IMR-90 (cell line): Measurements from ENCODE around the gene DHRS7C. TPM values are rescaled to one million over a fixed set of nuclear protein-coding genes. Genes with fewer than 3 reads are reported as not detected.

Source experiments
- ATAC-seq: fragments of 200-7000 bp; cut with Tn5 transposase; 2 replicates; pipeline ENCODE4 v1.9.1; 2020; ENCODE audit warnings: low read depth, mild to moderate bottlenecking, moderate library complexity
- BruUV-seq: library from RNA; stranded (reverse); fragments of 400-500 nt; replicated peaks from 2 replicates; lab custom pipeline; 2021; lab: Mats Ljungman, UMichigan
- CTCF ChIA-PET: fragments of 300-600 bp; formaldehyde crosslinking; extraction: SDS; loops from one replicate; lab custom pipeline; 2021; ENCODE audit warnings: antibody characterized with exemption; lab: Yijun Ruan, JAX
- POLR2A ChIA-PET: fragments of 300-600 bp; sonication (Branson Sonifier 250); formaldehyde crosslinking; loops from one replicate; lab custom pipeline; 2022; ENCODE audit warnings: antibody characterized with exemption; ENCODE audit not compliant: unreplicated experiment; lab: Charles Lee
- DNase-seq: peaks from one replicate; pipeline ENCODE4 v3.0.0; 2013
- H2AFZ ChIP-seq: replicated peaks from 2 replicates; pipeline ENCODE3; 2013; ENCODE audit warnings: low read length, mild to moderate bottlenecking; ENCODE audit not compliant: poor library complexity
- H2AK5ac ChIP-seq: 2 replicates; pipeline ENCODE4 v1.6.1; 2013; ENCODE audit warnings: low read depth, low read length, inconsistent platforms
- H2AK9ac ChIP-seq: replicated peaks from 2 replicates; pipeline ENCODE3; 2013; ENCODE audit warnings: mild to moderate bottlenecking, low read depth, low read length, moderate library complexity; ENCODE audit not compliant: poor library complexity
- H2BK120ac ChIP-seq: 2 replicates; pipeline ENCODE4 v1.6.1; 2013; ENCODE audit warnings: low read depth, low read length, inconsistent platforms
- H2BK15ac ChIP-seq: 3 replicates; pipeline ENCODE4 v1.6.1; 2013; ENCODE audit warnings: low read depth, low read length, inconsistent platforms
- H2BK20ac ChIP-seq: 2 replicates; pipeline ENCODE4 v1.6.1; 2013; ENCODE audit warnings: low read depth, mild to moderate bottlenecking, inconsistent platforms, low read length, moderate library complexity
- H2BK5ac ChIP-seq: 2 replicates; pipeline ENCODE4 v1.6.1; 2013; ENCODE audit warnings: mild to moderate bottlenecking, low read depth, low read length, inconsistent platforms; ENCODE audit not compliant: poor library complexity, severe bottlenecking
- H3K14ac ChIP-seq: replicated peaks from 2 replicates; pipeline ENCODE4 v1.6.1; 2013; ENCODE audit warnings: low read depth, low read length, inconsistent platforms
- H3K18ac ChIP-seq: 2 replicates; pipeline ENCODE4 v1.6.1; 2013; ENCODE audit warnings: low read depth, low read length, control low read depth
- H3K23ac ChIP-seq: 2 replicates; pipeline ENCODE4 v1.6.1; 2013; ENCODE audit warnings: low read depth, low read length, inconsistent platforms
- H3K27ac ChIP-seq: 2 replicates; pipeline ENCODE4 v1.5.1; 2013; ENCODE audit warnings: mild to moderate bottlenecking, control low read depth, low read length; ENCODE audit not compliant: insufficient read depth
- H3K27me3 ChIP-seq: 2 replicates; pipeline ENCODE4 v1.6.1; 2013; ENCODE audit warnings: low read length; ENCODE audit not compliant: control insufficient read depth, insufficient read depth
- H3K36me3 ChIP-seq: 2 replicates; pipeline ENCODE4 v1.6.1; 2013; ENCODE audit warnings: low read length, mixed read lengths; ENCODE audit not compliant: control insufficient read depth, insufficient read depth
- H3K4ac ChIP-seq: 2 replicates; pipeline ENCODE4 v1.6.1; 2013; ENCODE audit warnings: low read depth, low read length, inconsistent platforms
- H3K4me1 ChIP-seq: 2 replicates; pipeline ENCODE4 v1.6.1; 2013; ENCODE audit warnings: low read length, mixed read lengths; ENCODE audit not compliant: control insufficient read depth, insufficient read depth
- H3K4me2 ChIP-seq: 2 replicates; pipeline ENCODE4 v1.6.1; 2013; ENCODE audit warnings: low read depth, mild to moderate bottlenecking, control low read depth, low read length, moderate library complexity
- H3K4me3 ChIP-seq: 2 replicates; pipeline ENCODE4 v1.5.1; 2013; ENCODE audit warnings: low read depth, mild to moderate bottlenecking, control low read depth, low read length, moderate library complexity; ENCODE audit not compliant: insufficient read depth
- H3K56ac ChIP-seq: 2 replicates; pipeline ENCODE4 v1.6.1; 2013; ENCODE audit warnings: low read length, inconsistent platforms; ENCODE audit not compliant: insufficient read depth; ENCODE audit errors: extremely low read depth
- H3K79me1 ChIP-seq, 2 experiments: 2 replicates each; pipeline ENCODE4 v1.6.1; 2013; ENCODE audit warnings: low read length in 2 of 2, inconsistent platforms in 1 of 2, low read depth in 1 of 2
- H3K9ac ChIP-seq: 2 replicates; pipeline ENCODE4 v1.6.1; 2013; ENCODE audit warnings: low read depth, low read length, control low read depth
- H3K9me1 ChIP-seq: 2 replicates; pipeline ENCODE4 v1.6.1; 2013; ENCODE audit warnings: low read length, inconsistent platforms; ENCODE audit not compliant: insufficient read depth
- H3K9me3 ChIP-seq: 2 replicates; pipeline ENCODE4 v1.6.1; 2013; ENCODE audit warnings: low read length; ENCODE audit not compliant: control insufficient read depth, insufficient read depth
- H4K20me1 ChIP-seq: 2 replicates; pipeline ENCODE4 v1.6.1; 2013; ENCODE audit warnings: low read length, inconsistent platforms; ENCODE audit not compliant: insufficient read depth
- H4K5ac ChIP-seq: 2 replicates; pipeline ENCODE4 v1.6.1; 2013; ENCODE audit warnings: mild to moderate bottlenecking, low read depth, low read length, control low read depth
- H4K8ac ChIP-seq, 2 experiments: 2 replicates each; pipeline ENCODE4 v1.6.1; 2013; ENCODE audit warnings: low read depth in 2 of 2, low read length in 2 of 2, control low read depth in 1 of 2, inconsistent platforms in 1 of 2
- H4K91ac ChIP-seq: 2 replicates; pipeline ENCODE4 v1.6.1; 2013; ENCODE audit warnings: low read depth, low read length, inconsistent platforms; ENCODE audit not compliant: insufficient read depth
- BHLHE40 ChIP-seq: fragments of 150-350 bp; IDR thresholded peaks from 2 replicates; pipeline ENCODE4 v1.6.1; 2016; ENCODE audit warnings: mild to moderate bottlenecking, low read depth, low read length
- CEBPB ChIP-seq: IDR thresholded peaks from 2 replicates; pipeline ENCODE4 v1.6.1; 2012; ENCODE audit warnings: low read depth, low read length, improper control_type of control experiment
- CHD1 ChIP-seq: IDR thresholded peaks from 2 replicates; pipeline ENCODE4 v1.6.1; 2012; ENCODE audit warnings: low read depth, low read length, improper control_type of control experiment
- FOS ChIP-seq: fragments of 150-350 bp; IDR thresholded peaks from 2 replicates; pipeline ENCODE4 v1.6.1; 2016; ENCODE audit warnings: low read depth, low read length
- MAFK ChIP-seq: IDR thresholded peaks from 2 replicates; pipeline ENCODE4 v1.6.1; 2012; ENCODE audit warnings: low read depth, low read length, improper control_type of control experiment
- MAZ ChIP-seq: IDR thresholded peaks from 2 replicates; pipeline ENCODE4 v1.6.1; 2012; ENCODE audit warnings: low read depth, mild to moderate bottlenecking, low read length, improper control_type of control experiment, moderate library complexity, borderline replicate concordance
- MXI1 ChIP-seq: IDR thresholded peaks from 2 replicates; pipeline ENCODE4 v1.6.1; 2012; ENCODE audit warnings: low read depth, mild to moderate bottlenecking, low read length, moderate library complexity, borderline replicate concordance
- NFE2L2 ChIP-seq: fragments of 150-350 bp; IDR thresholded peaks from 2 replicates; pipeline ENCODE4 v1.6.1; 2016; ENCODE audit warnings: low read depth, mild to moderate bottlenecking, low read length
- POLR2A ChIP-seq: IDR thresholded peaks from 2 replicates; pipeline ENCODE4 v1.6.1; 2012; ENCODE audit warnings: mild to moderate bottlenecking, low read depth, low read length
- RAD21 ChIP-seq: IDR thresholded peaks from 2 replicates; pipeline ENCODE4 v1.6.1; 2012; ENCODE audit warnings: low read length, improper control_type of control experiment
- RCOR1 ChIP-seq: IDR thresholded peaks from 2 replicates; pipeline ENCODE4 v1.6.1; 2012; ENCODE audit warnings: mild to moderate bottlenecking, low read length, improper control_type of control experiment; ENCODE audit not compliant: insufficient replicate concordance
- RFX5 ChIP-seq: IDR thresholded peaks from 2 replicates; pipeline ENCODE4 v1.8.0; 2012; ENCODE audit warnings: low read depth, mild to moderate bottlenecking, low read length, moderate library complexity
- SMC3 ChIP-seq: fragments of 150-350 bp; IDR thresholded peaks from 2 replicates; pipeline ENCODE4 v1.6.1; 2016; ENCODE audit warnings: low read depth, mild to moderate bottlenecking, antibody characterized with exemption, low read length, moderate library complexity
- WGBS, 2 experiments: methylation state at CpG; one replicate each; pipeline versions ENCODE4 v1.1.5 to v1.1.7; 2013; ENCODE audit warnings: missing lambda C conversion rate in 2 of 2; ENCODE audit not compliant: insufficient read length in 1 of 2; ENCODE audit errors: extremely low coverage in 2 of 2; 5-methylcytosine and 5-hydroxymethylcytosine counted together
- dilution Hi-C: fragments of 300-500 bp; cut with HindIII; formaldehyde crosslinking; loops from one replicate; pipeline ENCODE4 v1.14.3; 2018; ENCODE audit warnings: low sequenced_read_pairs; ENCODE audit not compliant: unreplicated experiment
- in situ Hi-C: fragments of 300-500 bp; cut with MboI; formaldehyde crosslinking; loops from 3 replicates; pipeline ENCODE4 v1.14.3; 2019; ENCODE audit warnings: low sequenced_read_pairs, inconsistent platforms, mixed read lengths
- intact Hi-C: fragments of 100-400 bp; cut with micrococcal nuclease; formaldehyde crosslinking; loops from 2 replicates; pipeline ENCODE4 v1.10.0; 2022
- polyA plus RNA-seq, 3 experiments: library from polyadenylated mRNA; depleted of rRNA; stranded (reverse); fragments of >200 nt; gene quantifications; 2 replicates each; pipeline ENCODE4 v1.2.3, GENCODE V29; 2012; ENCODE audit warnings: low replicate concordance in 1 of 3
- total RNA-seq: library from RNA; depleted of rRNA; stranded (reverse); fragments of >200 nt; gene quantifications from 2 replicates; pipeline ENCODE4 v1.2.3, GENCODE V29; 2012
- TF ChIP-seq, protein P1 (sequence below): conservative IDR thresholded peaks from 2 replicates; pipeline ENCODE4 v1.5.1; 2012; ENCODE audit warnings: mild to moderate bottlenecking, low read depth, low read length, improper control_type of control experiment
- TF ChIP-seq, protein P2 (sequence below): fragments of 150-350 bp; IDR thresholded peaks from 2 replicates; pipeline ENCODE4 v1.6.1; 2017; ENCODE audit warnings: mild to moderate bottlenecking, antibody characterized with exemption, low read length, low read depth
- TF ChIP-seq, protein P3 (sequence below): fragments of 150-350 bp; IDR thresholded peaks from 2 replicates; pipeline ENCODE4 v1.6.1; 2016; ENCODE audit warnings: low read depth, mild to moderate bottlenecking, low read length, moderate library complexity, borderline replicate concordance

Gene DHRS7C
- total and polyA plus RNA-seq, 2 of the 4 experiments (the other 2 are of a cell fraction): not detected

DNA sequence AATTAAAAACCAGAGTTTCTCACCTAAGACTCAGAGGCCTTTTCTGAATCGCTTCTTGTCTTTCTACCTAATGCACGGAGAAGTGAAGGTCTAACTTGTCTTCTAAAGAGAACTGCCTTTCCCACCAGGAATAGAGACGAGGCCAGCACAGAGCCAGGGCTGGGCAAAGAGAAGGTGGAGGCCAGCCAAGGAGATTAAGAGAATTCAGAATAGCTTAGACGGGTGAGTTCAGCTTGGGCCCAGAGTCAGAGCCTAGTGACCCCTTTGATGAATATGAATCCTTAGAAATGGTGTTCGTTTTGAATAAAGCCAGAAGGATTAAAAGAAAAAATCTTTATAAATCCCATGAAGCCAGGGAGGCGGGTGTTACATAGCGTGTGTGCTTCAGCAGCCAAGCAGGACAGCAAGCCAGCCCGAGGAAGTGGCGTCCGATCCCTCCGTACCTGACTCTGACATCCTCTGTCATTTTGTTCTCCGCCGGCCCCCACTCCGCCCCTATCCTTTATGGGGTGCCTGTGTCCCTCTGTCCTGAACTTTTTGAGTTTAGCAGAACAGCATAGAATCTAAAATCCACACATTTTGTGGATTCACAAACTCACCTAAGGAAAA, 23.0 kb upstream of the DHRS7C start:
- dilution Hi-C loops: no loop called here
- no CpG with 5 or more reads among the region's 14 CpGs for WGBS, 2 experiments
- no peak for TF ChIP-seq MXI1
- TF ChIP-seq CEBPB: no peak
- no peak for TF ChIP-seq RAD21
- TF ChIP-seq FOS: no peak
- no peak for TF ChIP-seq SMC3
- TF ChIP-seq NFE2L2: no peak
- no peak for TF ChIP-seq CHD1
- no peak for TF ChIP-seq RCOR1
- TF ChIP-seq, protein P1, sequence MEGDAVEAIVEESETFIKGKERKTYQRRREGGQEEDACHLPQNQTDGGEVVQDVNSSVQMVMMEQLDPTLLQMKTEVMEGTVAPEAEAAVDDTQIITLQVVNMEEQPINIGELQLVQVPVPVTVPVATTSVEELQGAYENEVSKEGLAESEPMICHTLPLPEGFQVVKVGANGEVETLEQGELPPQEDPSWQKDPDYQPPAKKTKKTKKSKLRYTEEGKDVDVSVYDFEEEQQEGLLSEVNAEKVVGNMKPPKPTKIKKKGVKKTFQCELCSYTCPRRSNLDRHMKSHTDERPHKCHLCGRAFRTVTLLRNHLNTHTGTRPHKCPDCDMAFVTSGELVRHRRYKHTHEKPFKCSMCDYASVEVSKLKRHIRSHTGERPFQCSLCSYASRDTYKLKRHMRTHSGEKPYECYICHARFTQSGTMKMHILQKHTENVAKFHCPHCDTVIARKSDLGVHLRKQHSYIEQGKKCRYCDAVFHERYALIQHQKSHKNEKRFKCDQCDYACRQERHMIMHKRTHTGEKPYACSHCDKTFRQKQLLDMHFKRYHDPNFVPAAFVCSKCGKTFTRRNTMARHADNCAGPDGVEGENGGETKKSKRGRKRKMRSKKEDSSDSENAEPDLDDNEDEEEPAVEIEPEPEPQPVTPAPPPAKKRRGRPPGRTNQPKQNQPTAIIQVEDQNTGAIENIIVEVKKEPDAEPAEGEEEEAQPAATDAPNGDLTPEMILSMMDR: no peak
- no peak for TF ChIP-seq BHLHE40
- TF ChIP-seq MAFK: no peak
- TF ChIP-seq POLR2A: no peak
- TF ChIP-seq, protein P2, sequence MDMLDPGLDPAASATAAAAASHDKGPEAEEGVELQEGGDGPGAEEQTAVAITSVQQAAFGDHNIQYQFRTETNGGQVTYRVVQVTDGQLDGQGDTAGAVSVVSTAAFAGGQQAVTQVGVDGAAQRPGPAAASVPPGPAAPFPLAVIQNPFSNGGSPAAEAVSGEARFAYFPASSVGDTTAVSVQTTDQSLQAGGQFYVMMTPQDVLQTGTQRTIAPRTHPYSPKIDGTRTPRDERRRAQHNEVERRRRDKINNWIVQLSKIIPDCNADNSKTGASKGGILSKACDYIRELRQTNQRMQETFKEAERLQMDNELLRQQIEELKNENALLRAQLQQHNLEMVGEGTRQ: no peak
- TF ChIP-seq MAZ: no peak
- TF ChIP-seq, protein P3, sequence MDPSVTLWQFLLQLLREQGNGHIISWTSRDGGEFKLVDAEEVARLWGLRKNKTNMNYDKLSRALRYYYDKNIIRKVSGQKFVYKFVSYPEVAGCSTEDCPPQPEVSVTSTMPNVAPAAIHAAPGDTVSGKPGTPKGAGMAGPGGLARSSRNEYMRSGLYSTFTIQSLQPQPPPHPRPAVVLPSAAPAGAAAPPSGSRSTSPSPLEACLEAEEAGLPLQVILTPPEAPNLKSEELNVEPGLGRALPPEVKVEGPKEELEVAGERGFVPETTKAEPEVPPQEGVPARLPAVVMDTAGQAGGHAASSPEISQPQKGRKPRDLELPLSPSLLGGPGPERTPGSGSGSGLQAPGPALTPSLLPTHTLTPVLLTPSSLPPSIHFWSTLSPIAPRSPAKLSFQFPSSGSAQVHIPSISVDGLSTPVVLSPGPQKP: no peak
- TF ChIP-seq RFX5: no peak

More for the DNA sequence above, 23.0 kb upstream of the DHRS7C start:
- H3K27ac ChIP-seq: no peak overlapping the region
- in situ Hi-C loops (no loop called here), intact Hi-C loops (no loop called here)
- H3K4me3 ChIP-seq: no peak overlapping the region
- H4K91ac ChIP-seq: no peak overlapping the region
- no peaks in the 10 kb centered on the region for H3K79me1 ChIP-seq
- no peak overlapping the region for H2BK120ac ChIP-seq
- H4K5ac ChIP-seq: no peak overlapping the region
- no peak overlapping the region for H3K18ac ChIP-seq
- H2BK20ac ChIP-seq: no peak overlapping the region
- H4K20me1 ChIP-seq: no peaks in the 10 kb centered on the region
- H3K4me1 ChIP-seq: no peaks in the 10 kb centered on the region
- H3K56ac ChIP-seq: no peak overlapping the region
- no peak overlapping the region for H3K23ac ChIP-seq
- H2AFZ ChIP-seq: no peak overlapping the region
- no peak overlapping the region for H2AK9ac ChIP-seq
- no peak overlapping the region for H4K8ac ChIP-seq
- POLR2A ChIA-PET: no interaction called here
- H3K9me3 ChIP-seq: peaks cover 3% of the 10 kb centered on the region; the same call in 1 of the 2 replicates
- CTCF ChIA-PET: no interaction called here
- H2BK5ac ChIP-seq: no peak overlapping the region
- H3K27me3 ChIP-seq: no peaks in the 10 kb centered on the region
- no peak for DNase-seq
- H3K9me1 ChIP-seq: no peaks in the 10 kb centered on the region
- H3K14ac ChIP-seq: no peak overlapping the region
- no peak overlapping the region for H3K4me2 ChIP-seq
- H3K36me3 ChIP-seq: no peaks in the 10 kb centered on the region
- ATAC-seq: no peak
- no peak overlapping the region for H3K9ac ChIP-seq
- H2BK15ac ChIP-seq: no peak overlapping the region
- no peak overlapping the region for H3K4ac ChIP-seq
- no TSS peak for BruUV-seq
- H2AK5ac ChIP-seq: no peak overlapping the region
